G401 (cell line): Measurements from ENCODE around the gene PLEKHO1. TPM values are rescaled to one million over a fixed set of nuclear protein-coding genes. Genes with fewer than 3 reads are reported as not detected.
"Not testable (repeated sequence)": the region's sequence is repeated elsewhere in the genome, so short reads cannot be mapped to it uniquely, and the experiment has no call there.

ENCODE experiments used
- DNase-seq: peaks from one replicate; pipeline ENCODE4 v3.0.0-alpha.2; 2015; ENCODE audit warnings: low spot score
- in situ Hi-C: cut with HindIII; loops from 2 replicates; pipeline ENCODE4 v1.10.0; 2016; ENCODE audit warnings: low sequenced_read_pairs, mixed read lengths
- total RNA-seq: library from RNA; depleted of rRNA; stranded (reverse); fragments of >200 nt; shearing (Covaris generic); gene quantifications from 2 replicates; pipeline ENCODE4 v1.2.3, GENCODE V29; 2014

Gene PLEKHO1
- total RNA-seq, 1 experiment from 2014 or later = 42.9 TPM

DNA sequence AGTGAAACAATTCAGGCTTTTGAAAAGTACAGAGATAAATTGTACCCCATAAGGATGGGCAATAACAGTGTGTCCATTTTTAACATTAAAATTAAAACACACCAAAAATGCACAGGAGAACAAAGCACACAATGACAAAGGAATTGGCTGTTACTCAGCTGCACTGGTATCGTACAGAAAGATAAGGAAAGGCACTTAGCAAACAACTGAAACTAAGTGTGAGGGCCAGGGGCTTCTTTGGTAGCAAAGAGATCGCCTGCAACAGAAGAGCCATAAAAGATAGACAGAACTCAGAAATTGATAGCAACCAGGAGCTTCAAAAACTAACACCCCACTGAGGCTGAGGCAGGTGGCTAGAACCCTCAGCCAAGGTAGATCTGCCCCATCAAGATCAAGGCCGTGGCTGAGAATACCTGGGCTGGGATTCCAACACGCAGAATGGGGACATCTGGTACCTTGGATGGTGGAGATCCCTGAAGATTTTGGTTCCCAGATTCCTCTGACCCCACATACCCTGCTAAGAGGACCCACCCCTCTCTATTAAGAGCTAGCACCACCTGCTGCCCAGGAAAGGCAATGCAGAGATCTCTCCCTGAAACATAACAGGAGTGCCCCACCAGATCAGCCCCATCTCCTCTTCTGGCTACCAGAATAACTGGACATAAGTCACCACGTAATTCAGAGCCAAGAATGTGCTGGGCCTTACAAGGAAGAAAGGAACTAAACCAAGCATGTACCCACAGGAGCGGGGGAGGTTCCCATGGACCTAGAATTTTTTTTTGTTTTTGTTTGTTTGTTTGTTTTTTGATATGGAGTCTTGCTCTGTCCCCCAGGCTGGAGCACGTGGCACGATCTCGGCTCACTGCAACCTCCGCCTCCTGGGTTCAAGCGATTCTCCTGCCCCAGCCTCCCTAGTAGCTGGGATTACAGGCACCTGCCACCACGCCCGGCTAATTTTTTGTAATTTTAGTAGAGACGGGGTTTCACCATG lies 16.2 kb downstream of the PLEKHO1 start:
- in situ Hi-C loops = no loop called here
- peak; percentile 59 for DNase-seq

DNA sequence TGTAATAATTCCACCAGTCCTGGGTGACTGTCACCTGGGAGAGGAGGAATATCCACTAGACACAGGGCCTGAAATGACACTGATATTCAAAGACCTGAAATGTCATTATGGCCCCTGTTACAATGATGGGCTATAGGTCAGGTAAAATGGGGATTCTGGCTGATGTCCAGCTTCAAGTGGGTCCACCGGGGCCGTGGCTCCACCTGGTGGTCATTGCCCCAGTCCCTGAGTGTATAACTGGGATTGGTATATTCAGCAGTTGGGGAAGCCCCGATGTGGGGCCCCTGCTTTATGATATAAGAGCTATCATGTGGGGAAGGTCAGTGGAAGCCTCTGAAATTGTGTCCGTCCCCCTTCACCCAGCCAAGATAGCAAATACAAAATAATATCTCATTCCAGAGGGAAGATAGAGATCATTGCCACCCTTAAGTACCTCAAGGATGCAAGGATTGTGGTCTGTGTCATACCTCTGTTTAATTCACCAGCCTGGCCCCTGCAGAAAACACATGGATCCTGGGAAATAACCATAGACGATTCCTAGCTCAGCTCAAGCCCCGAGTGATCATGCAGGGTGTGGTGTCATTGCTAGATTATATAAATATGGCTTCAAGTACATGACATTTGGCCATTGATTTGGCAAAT lies 19.4 kb downstream of the PLEKHO1 start:
- peak; percentile 85 for DNase-seq
- in situ Hi-C loops = no loop called here

- in situ Hi-C loops = no loop called here
- DNase-seq = no peak
These were observed 22.1 kb downstream of the PLEKHO1 start for GRCh38 chr1:150171801-150172200.

- in situ Hi-C loops = no loop called here
- no peak for DNase-seq
These were observed 23.4 kb downstream of the PLEKHO1 start for GRCh38 chr1:150173141-150173585.

- peak; percentile 62 for DNase-seq
- in situ Hi-C loops = no loop called here
These were observed 26.9 kb downstream of the PLEKHO1 start for GRCh38 chr1:150176593-150176992.

- in situ Hi-C loops = no loop called here
- no peak for DNase-seq
These were observed 28.8 kb downstream of the PLEKHO1 start for GRCh38 chr1:150178548-150178947.

GRCh38 chr1:150179867-150180266 lies 30.2 kb downstream of the PLEKHO1 start:
- DNase-seq = no peak
- in situ Hi-C loops = no loop called here

- in situ Hi-C loops = no loop called here
These were observed 30.8 kb downstream of the PLEKHO1 start for GRCh38 chr1:150180474-150180873.

GRCh38 chr1:150182247-150182646 lies 32.5 kb downstream of the PLEKHO1 start:
- DNase-seq = peak; percentile 38
- in situ Hi-C loops = no loop called here

More at GRCh38 chr1:150180474-150180873, 30.8 kb downstream of the PLEKHO1 start:
- no peak for DNase-seq

GRCh38 chr1:150183061-150183460 lies 33.3 kb downstream of the PLEKHO1 start:
- DNase-seq = no peak
- in situ Hi-C loops = no loop called here

DNA sequence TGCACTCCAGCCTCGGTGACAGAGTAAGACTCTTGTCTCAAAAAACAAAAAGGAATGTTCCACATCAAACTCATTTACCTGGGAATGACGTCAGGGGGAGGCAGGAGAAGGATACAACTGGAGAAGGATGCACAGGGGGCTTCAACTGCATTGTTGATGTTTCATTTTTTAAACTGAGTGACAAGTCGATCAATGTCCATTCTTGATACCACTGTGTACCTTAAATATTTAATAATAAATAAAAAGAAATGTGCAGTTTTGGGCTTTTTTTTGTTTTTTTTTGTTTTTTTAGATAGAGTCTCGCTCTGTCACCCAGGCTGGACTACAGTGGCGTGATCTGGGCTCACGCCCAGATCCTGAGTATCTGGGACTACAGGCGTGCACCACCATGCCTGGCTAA lies 35.8 kb downstream of the PLEKHO1 start:
- no peak for DNase-seq
- in situ Hi-C loops = no loop called here

- DNase-seq, in situ Hi-C loops: not testable (repeated sequence)
These were observed 36.7 kb downstream of the PLEKHO1 start for GRCh38 chr1:150186438-150186788.

GRCh38 chr1:150186789-150187559 lies 37.3 kb downstream of the PLEKHO1 start:
- DNase-seq = peak; percentile 79
- in situ Hi-C loops = no loop called here

DNA sequence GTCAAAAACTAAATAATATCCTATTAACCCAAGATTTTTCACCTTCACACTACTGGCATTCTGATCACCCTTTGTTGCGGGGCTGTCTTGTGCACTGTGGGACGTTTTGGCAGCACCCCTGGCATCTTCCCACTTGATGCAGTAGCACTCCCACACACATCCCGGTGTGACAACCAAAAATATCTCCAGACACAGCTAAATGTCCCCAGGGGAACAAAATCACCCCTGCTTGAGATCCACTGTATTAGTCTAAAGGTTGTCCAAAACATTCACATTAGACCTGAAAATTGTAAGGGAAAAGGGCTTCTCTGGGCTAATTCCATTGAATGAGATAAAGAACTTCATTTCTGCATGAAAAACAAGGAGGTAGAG lies 37.8 kb downstream of the PLEKHO1 start:
- DNase-seq = peak; percentile 75
- in situ Hi-C loops = no loop called here

GRCh38 chr1:150192012-150192411 lies 42.3 kb downstream of the PLEKHO1 start:
- DNase-seq = no peak
- in situ Hi-C loops = no loop called here

GRCh38 chr1:150194381-150195031 lies 44.8 kb downstream of the PLEKHO1 start:
- DNase-seq = no peak
- in situ Hi-C loops = no loop called here

GRCh38 chr1:150196417-150196816 lies 46.7 kb downstream of the PLEKHO1 start:
- in situ Hi-C loops = no loop called here
- no peak for DNase-seq

GRCh38 chr1:150207281-150207971 lies 57.7 kb downstream of the PLEKHO1 start:
- peak; percentile 94 for DNase-seq
- in situ Hi-C loops = no loop called here

DNA sequence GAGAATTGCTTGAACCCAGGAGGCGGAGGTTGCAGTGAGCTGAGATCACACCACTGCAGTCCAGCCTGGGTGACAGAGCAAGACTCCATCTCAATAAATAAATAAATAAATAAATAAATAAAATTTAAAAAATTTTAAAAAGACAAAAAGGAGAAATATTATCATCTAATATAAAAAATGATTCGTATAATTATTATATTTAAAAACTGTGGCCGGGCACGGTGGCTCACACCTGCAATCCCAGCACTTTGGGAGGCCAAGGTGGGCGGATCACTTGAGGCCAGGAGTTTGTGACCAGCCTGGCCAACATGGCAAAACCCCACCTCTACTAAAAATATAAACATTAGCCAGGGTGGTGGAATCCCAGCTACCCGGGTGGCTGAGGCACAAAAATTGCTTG lies 58.7 kb downstream of the PLEKHO1 start:
- in situ Hi-C loops, DNase-seq: not testable (repeated sequence)
